ENCODE measurements around the gene PPFIA2.
"Not testable (repeated sequence)": the region's sequence is repeated elsewhere in the genome, so short reads cannot be mapped to it uniquely, and the experiment has no call there.

The PPFIA2 gene

DNA sequence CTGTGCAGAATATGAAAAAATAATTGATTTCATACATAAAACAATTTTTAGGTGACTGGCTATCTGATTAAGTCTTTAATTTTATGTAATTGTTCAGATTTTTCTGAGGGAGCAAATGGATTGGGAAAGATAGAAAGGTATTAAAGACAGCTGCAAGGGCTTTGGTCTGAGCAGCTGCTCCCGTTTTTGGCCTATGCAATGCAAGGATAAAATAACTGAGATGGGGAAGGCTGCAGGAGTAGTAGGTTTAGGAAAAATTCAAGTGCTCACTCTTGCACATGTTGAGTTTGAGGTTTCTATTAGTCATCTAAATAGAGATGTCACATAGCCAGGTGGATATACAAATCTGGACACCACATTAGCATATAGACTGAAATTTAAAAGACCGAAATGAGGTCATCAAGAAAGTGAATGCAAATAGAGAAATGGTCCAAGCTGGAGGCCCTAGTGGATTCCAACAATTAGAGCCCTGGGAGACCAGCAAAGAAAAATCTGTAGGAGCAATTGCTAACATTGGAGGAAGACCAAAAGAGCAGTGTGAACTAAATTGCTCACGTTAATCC lies 144.0 kb downstream of the PPFIA2 start:
- Histone ChIP-seq H3K9me3 (no peaks in the 10 kb centered on the region), H3K27me3 (no peaks in the 10 kb centered on the region), H3K4me3 (ENCODE audit: low read depth, low read length) (no peak overlapping the region), H3K36me3 (no peaks in the 10 kb centered on the region), H3K4me1 (no peaks in the 10 kb centered on the region)
- DNase-seq: no peak
- TF ChIP-seq, protein P1, sequence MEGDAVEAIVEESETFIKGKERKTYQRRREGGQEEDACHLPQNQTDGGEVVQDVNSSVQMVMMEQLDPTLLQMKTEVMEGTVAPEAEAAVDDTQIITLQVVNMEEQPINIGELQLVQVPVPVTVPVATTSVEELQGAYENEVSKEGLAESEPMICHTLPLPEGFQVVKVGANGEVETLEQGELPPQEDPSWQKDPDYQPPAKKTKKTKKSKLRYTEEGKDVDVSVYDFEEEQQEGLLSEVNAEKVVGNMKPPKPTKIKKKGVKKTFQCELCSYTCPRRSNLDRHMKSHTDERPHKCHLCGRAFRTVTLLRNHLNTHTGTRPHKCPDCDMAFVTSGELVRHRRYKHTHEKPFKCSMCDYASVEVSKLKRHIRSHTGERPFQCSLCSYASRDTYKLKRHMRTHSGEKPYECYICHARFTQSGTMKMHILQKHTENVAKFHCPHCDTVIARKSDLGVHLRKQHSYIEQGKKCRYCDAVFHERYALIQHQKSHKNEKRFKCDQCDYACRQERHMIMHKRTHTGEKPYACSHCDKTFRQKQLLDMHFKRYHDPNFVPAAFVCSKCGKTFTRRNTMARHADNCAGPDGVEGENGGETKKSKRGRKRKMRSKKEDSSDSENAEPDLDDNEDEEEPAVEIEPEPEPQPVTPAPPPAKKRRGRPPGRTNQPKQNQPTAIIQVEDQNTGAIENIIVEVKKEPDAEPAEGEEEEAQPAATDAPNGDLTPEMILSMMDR (IDR thresholded peaks at IDR 0.05; ENCODE audit: low read depth, low read length): no peak

DNA sequence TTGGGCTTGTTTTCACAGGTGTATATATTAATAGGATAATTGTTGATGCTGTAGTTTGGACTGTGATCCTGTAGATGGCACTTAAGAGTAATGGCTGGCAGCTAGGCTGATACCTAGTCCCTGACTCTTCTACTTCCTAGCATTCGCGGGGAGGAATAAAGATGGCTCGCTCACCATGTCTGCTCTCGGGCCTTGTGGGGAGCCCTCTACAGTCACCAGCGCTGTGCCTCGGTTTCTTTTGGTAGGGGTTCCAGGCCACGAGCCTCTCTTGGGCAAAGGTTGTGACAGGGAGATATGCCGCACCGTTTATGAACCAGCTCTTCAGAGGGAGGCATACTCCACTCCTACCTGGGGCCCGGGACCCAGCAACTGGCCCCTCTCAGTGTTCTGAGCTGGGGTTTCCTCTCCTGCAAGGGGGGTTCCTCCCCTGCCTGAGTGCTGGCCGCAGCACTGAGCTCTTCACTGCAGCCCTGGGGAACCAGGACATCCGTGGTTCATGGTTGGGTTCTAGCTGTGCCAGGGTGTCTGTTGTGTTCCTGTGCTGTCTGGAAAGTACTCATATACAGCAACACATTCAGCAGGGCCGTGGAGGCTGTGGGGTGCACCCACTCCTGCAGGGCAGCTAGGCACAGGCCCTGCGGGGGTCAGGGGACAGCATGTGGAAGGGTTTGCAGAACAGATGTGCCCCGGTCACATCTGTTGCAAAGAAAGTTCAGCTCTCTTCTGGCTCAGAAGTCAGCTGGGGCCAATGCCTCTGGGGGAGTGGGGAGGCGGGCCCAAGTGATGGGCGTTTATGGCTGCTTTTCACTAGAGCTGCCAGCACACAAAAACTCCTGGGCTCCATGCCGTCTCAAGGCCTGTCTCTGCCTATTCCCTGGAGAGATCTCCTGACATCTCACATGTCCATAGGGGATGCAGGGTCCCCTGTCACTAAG lies 147.9 kb downstream of the PPFIA2 start:
- Histone ChIP-seq H3K4me1 (no peaks in the 10 kb centered on the region), H3K27me3 (no peaks in the 10 kb centered on the region), H3K36me3 (no peaks in the 10 kb centered on the region), H3K4me3 (ENCODE audit: low read depth, low read length) (no peak overlapping the region), H3K9me3 (no peaks in the 10 kb centered on the region)
- peak; percentile 10 for DNase-seq
- TF ChIP-seq, protein P1 (IDR thresholded peaks at IDR 0.05; ENCODE audit: low read depth, low read length): peak; percentile 48

DNA sequence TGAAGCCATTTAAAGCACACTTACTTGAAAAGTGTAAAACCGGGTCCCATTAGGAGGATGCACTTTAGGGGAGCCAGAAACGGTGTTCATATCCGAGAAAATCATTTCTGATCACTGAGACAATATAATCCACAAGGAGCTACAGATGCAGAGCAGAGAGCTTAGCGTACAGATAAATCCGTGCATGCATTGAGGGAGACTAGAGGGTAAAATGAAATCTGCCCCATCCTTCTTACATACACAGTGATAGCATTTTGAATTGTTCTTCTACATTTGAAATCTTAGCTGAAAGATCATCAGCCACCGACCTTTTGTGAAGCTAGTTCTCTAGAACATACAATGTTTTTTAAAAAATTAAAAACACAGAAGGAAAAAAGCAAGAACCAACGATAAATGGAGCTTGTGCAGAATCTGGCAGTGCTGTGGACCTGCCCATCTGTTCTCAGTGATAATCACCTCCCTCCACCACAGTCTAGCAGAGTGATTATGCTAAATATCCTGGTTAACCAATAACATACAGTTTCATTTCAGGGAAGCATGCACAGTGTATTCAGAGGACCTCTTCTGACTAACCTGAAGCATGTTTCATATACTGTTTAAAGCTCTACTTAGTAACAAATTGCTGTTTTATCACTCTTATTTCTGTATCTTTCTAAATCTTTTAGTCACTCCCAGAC lies 161.1 kb downstream of the PPFIA2 start:
- H3K36me3 ChIP-seq: no peaks in the 10 kb centered on the region
- H3K4me3 ChIP-seq (ENCODE audit: low read depth, low read length): no peak overlapping the region
- no peaks in the 10 kb centered on the region for H3K27me3 ChIP-seq
- no peaks in the 10 kb centered on the region for H3K9me3 ChIP-seq
- DNase-seq: no peak
- no peaks in the 10 kb centered on the region for H3K4me1 ChIP-seq
- TF ChIP-seq, protein P1 (IDR thresholded peaks at IDR 0.05; ENCODE audit: low read depth, low read length): no peak

DNA sequence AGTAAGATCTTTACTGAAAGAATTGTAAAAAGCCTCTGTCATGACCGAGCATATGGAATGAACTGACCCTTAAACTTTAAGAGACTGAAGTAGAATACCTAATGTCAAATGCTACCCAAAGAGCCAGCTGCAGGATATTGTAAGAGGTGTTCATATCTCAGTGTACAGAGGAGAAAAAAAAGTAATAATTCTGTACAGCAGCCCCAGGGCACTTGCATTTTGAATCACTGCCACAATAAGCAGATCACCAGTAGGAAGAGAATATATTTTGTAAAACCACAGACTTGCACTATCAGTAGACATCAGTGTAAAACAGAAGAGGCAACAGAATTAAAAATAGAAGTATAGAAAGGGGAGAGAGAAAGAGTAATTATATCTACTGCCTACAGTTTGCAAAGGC lies 162.6 kb downstream of the PPFIA2 start:
- H3K4me1 ChIP-seq: no peaks in the 10 kb centered on the region
- DNase-seq: no peak
- no peak overlapping the region for H3K4me3 ChIP-seq (ENCODE audit: low read depth, low read length)
- no peaks in the 10 kb centered on the region for H3K9me3 ChIP-seq
- H3K27me3 ChIP-seq: no peaks in the 10 kb centered on the region
- TF ChIP-seq, protein P1 (IDR thresholded peaks at IDR 0.05; ENCODE audit: low read depth, low read length): no peak
- no peaks in the 10 kb centered on the region for H3K36me3 ChIP-seq

DNA sequence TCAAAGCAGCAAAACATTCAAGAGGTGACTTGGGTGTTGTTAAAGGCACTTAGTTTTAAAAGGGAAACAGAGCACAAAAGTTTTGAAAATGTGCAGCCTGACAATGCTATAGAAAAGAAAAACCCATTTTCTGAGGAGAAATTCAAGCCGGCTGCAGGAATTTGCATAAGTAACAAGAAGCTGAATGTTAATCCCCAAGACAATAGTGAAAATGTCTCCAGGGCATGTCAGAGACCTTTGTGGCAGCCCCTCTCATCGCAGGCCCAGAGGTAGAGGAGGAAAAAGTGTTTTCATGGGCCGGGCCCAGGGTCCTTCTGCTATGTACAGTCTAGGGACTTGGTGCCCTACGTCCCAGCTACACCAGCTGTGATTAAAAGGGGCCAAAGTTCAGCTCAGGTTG lies 167.9 kb downstream of the PPFIA2 start:
- DNase-seq: no peak
- H3K27me3 ChIP-seq: no peaks in the 10 kb centered on the region
- H3K36me3 ChIP-seq: no peaks in the 10 kb centered on the region
- no peaks in the 10 kb centered on the region for H3K4me1 ChIP-seq
- TF ChIP-seq, protein P1 (IDR thresholded peaks at IDR 0.05; ENCODE audit: low read depth, low read length): no peak
- H3K4me3 ChIP-seq (ENCODE audit: low read depth, low read length): no peak overlapping the region
- no peaks in the 10 kb centered on the region for H3K9me3 ChIP-seq

DNA sequence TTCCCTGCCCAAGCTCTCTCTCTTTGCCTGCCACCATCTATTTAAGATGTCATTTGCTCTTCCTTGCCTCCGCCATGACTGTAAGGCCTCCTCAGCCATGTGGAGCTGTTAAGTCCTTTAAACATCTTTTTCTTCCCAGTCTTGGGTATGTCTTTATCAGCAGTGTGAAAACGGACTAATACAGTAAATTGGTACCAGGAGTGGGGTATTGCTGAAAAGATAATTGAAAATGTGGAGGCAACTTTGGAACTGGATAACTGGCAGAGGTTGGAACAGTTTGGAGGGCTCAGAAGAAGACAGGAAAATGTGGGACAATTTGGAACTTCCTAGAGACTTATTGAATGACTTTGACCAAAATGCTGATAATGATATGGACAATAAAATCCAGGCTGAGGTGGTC lies 168.4 kb downstream of the PPFIA2 start:
- not testable (repeated sequence) for H3K4me3 ChIP-seq (ENCODE audit: low read depth, low read length); H3K36me3 ChIP-seq; DNase-seq; H3K4me1 ChIP-seq; H3K27me3 ChIP-seq; H3K9me3 ChIP-seq
